MCF 10A (cell line): ENCODE measurements around the gene ATP10B. TPM values are rescaled to one million over a fixed set of nuclear protein-coding genes. Genes with fewer than 3 reads are reported as not detected.
"Not testable (repeated sequence)": the region's sequence is repeated elsewhere in the genome, so short reads cannot be mapped to it uniquely, and the experiment has no call there.

Experiments
- Bru-seq: library from RNA; stranded (reverse); fragments of 400-500 nt; gene quantifications from one replicate; lab custom pipeline; 2021; lab: Mats Ljungman, UMichigan
- BruChase-seq, 2 experiments: library from RNA; stranded (reverse); fragments of 400-500 nt; gene quantifications; one replicate each; lab custom pipeline; 2021; lab: Mats Ljungman, UMichigan
- BruUV-seq: library from RNA; stranded (reverse); fragments of 400-500 nt; replicated peaks from 2 replicates; lab custom pipeline; 2021; lab: Mats Ljungman, UMichigan
- CTCF ChIA-PET: fragments of 300-600 bp; sonication (Branson Sonifier 250); formaldehyde crosslinking; extraction: SDS; loops from one replicate; lab custom pipeline; 2021; ENCODE audit warnings: antibody characterized with exemption, inconsistent platforms; lab: Yijun Ruan, JAX
- POLR2A ChIA-PET: fragments of 300-600, 350-650 bp; sonication (Branson Sonifier 250); formaldehyde crosslinking; extraction: SDS; loops from one replicate; lab custom pipeline; 2020; ENCODE audit warnings: antibody characterized with exemption, inconsistent platforms; lab: Yijun Ruan, JAX
- DNase-seq: peaks from one replicate; pipeline ENCODE4 v3.0.0-alpha.2; 2018; ENCODE audit not compliant: unreplicated experiment
- H3K27ac Mint-ChIP-seq: one replicate; pipeline ENCODE4 v1.8.0; 2022; ENCODE audit warnings: mild to moderate bottlenecking, low read depth, mixed read lengths; ENCODE audit not compliant: unreplicated experiment
- H3K27me3 Mint-ChIP-seq: one replicate; pipeline ENCODE4 v1.8.0; 2022; ENCODE audit warnings: mixed read lengths; ENCODE audit not compliant: insufficient read depth, unreplicated experiment
- H3K36me3 Mint-ChIP-seq: one replicate; pipeline ENCODE4 v1.8.0; 2022; ENCODE audit warnings: mild to moderate bottlenecking, moderate library complexity, mixed read lengths; ENCODE audit not compliant: insufficient read depth, unreplicated experiment
- H3K4me1 Mint-ChIP-seq: one replicate; pipeline ENCODE4 v1.8.0; 2022; ENCODE audit warnings: mixed read lengths; ENCODE audit not compliant: insufficient read depth, unreplicated experiment
- H3K4me3 Mint-ChIP-seq: one replicate; pipeline ENCODE4 v1.8.0; 2022; ENCODE audit warnings: mild to moderate bottlenecking, moderate library complexity, mixed read lengths; ENCODE audit not compliant: unreplicated experiment
- H3K9me3 Mint-ChIP-seq: one replicate; pipeline ENCODE4 v1.8.0; 2022; ENCODE audit warnings: mixed read lengths; ENCODE audit not compliant: unreplicated experiment
- CTCF ChIP-seq: fragments of 200-600 bp; IDR thresholded peaks from one replicate; pipeline ENCODE4 v1.8.0; 2022; ENCODE audit warnings: antibody characterized with exemption, mild to moderate bottlenecking; ENCODE audit not compliant: unreplicated experiment
- intact Hi-C: fragments of 100-400 bp; cut with micrococcal nuclease; formaldehyde crosslinking; loops from 2 replicates; pipeline ENCODE4 v1.14.1; 2022
- long read RNA-seq: library from polyadenylated mRNA; stranded (forward); transcript quantifications from one replicate; pipeline ENCODE4 v2.0.0, GENCODE V29; 2022
- total RNA-seq: library from RNA; stranded (reverse); gene quantifications from 2 replicates; pipeline ENCODE4 v1.2.3, GENCODE V29; 2022

ATP10B gene
- total RNA-seq (not detected in 2 replicates), Bru-seq, nascent RNA (percentile 8 among the genes with signal in this experiment), BruChase-seq, experiment 1, labeled RNA remaining after a 6-hour chase (percentile 9 among the genes with signal in this experiment), BruChase-seq, experiment 2, labeled RNA remaining after a 2-hour chase (percentile 9 among the genes with signal in this experiment)
- long read RNA-seq, partial matches to known transcripts: 0 of 1 reads
- long read RNA-seq, other reads (novel, unspliced or antisense): 1 of 1 reads

- intact Hi-C loops: no loop called here
- H3K4me3 Mint-ChIP-seq: no peak within 1 kb of the TSS
- H3K4me1 Mint-ChIP-seq: no peaks in the 10 kb centered on the region
- DNase-seq: no peak
- BruUV-seq: no TSS peak
- no peaks in the 10 kb centered on the region for H3K36me3 Mint-ChIP-seq
- POLR2A ChIA-PET: interaction anchor here (2.2 to 3.2 kb wide), 2 partner anchors 10 to 14 kb away, joined by 6 to 12 read pairs; no protein-coding TSS in a partner anchor
- TF ChIP-seq CTCF: no peak
- CTCF ChIA-PET: interaction anchor here (0.7 to 0.9 kb wide), 2 partner anchors 9 to 133 kb away, joined by 3 to 4 read pairs; no protein-coding TSS in a partner anchor
- no peaks in the 10 kb centered on the region for H3K9me3 Mint-ChIP-seq
- no peaks in the 10 kb centered on the region for H3K27me3 Mint-ChIP-seq
- H3K27ac Mint-ChIP-seq: no peak within 1 kb of the TSS
These were observed at the start of gene ATP10B for GRCh38 chr5:160852049-160852448. ATP10B (minus strand) TSS chr5:160852211; CDS start chr5:160688074, 164,137 bp downstream.

- ChIA-PET POLR2A (no interaction called here), CTCF (no interaction called here)
- no peak for DNase-seq
- H3K9me3 Mint-ChIP-seq: no peaks in the 10 kb centered on the region
- intact Hi-C loops: no loop called here
- no peaks in the 10 kb centered on the region for H3K4me1 Mint-ChIP-seq
- no peaks in the 10 kb centered on the region for H3K27me3 Mint-ChIP-seq
- no TSS peak for BruUV-seq
- no peaks in the 10 kb centered on the region for H3K36me3 Mint-ChIP-seq
- H3K27ac Mint-ChIP-seq: no peak overlapping the region
- no peak for TF ChIP-seq CTCF
- H3K4me3 Mint-ChIP-seq: no peak overlapping the region
These were observed 49.6 kb upstream of the ATP10B start for GRCh38 chr5:160901656-160902055.

GRCh38 chr5:160899735-160900134 is 47.7 kb upstream of the ATP10B start:
- Mint-ChIP-seq H3K9me3 (peaks cover 11% of the 10 kb centered on the region), H3K36me3 (no peaks in the 10 kb centered on the region), H3K4me3 (no peak overlapping the region), H3K27ac (no peak overlapping the region), H3K4me1 (no peaks in the 10 kb centered on the region), H3K27me3 (no peaks in the 10 kb centered on the region)
- ChIA-PET POLR2A (no interaction called here), CTCF (no interaction called here)
- TF ChIP-seq CTCF: no peak
- BruUV-seq: no TSS peak
- DNase-seq: no peak
- intact Hi-C loops: no loop called here

GRCh38 chr5:160893180-160893964 is 41.4 kb upstream of the ATP10B start:
- H3K4me1 Mint-ChIP-seq, DNase-seq, H3K27ac Mint-ChIP-seq, BruUV-seq, intact Hi-C loops, H3K36me3 Mint-ChIP-seq, H3K4me3 Mint-ChIP-seq, H3K27me3 Mint-ChIP-seq, POLR2A ChIA-PET: not testable (repeated sequence)
- CTCF ChIA-PET: interaction anchor here (0.9 to 1.8 kb wide), 3 partner anchors 10 to 16 kb away, joined by 3 to 4 read pairs (median 3); no protein-coding TSS in a partner anchor
- peaks cover 11% of the 10 kb centered on the region for H3K9me3 Mint-ChIP-seq
